Spleen (tissue), 7 donors: ENCODE data around the gene CDC7.

Experiments
- CTCF ChIP-seq, 11 experiments: fragments of 200-600 bp in 7 of 11; fragments of 450-650 bp in 4 of 11; sonication (generic) in 4 of 11; IDR thresholded peaks in 8 of 11; conservative IDR thresholded peaks in 3 of 11; 1 replicate in 7 of 11; 2 replicates in 4 of 11; pipeline versions ENCODE4 v1.4.0 to v1.8.0; 2016 to 2021; ENCODE audit warnings: antibody characterized with exemption in 11 of 11, inconsistent platforms in 4 of 11, mild to moderate bottlenecking in 1 of 11
- POLR2A ChIP-seq, 3 donors: fragments of 450-650 bp; IDR thresholded peaks; one replicate each; pipeline ENCODE4 v1.5.1; 2017; ENCODE audit warnings: antibody characterized with exemption in 3 of 3, mild to moderate bottlenecking in 1 of 3
- donor health status: DM: no; HTN: no; CAD: no; lungs with moderate emphysema.
- donor health status: DM: no; HTN: no; CAD: no.
- donor health status: DM: no; HTN: no; CAD: no.

GRCh38 chr1:91567583-91567982, 66.9 kb downstream of the CDC7 start:
- TF ChIP-seq CTCF (IDR thresholded peaks at IDR 0.05 in 8 of 11, conservative IDR thresholded peaks at IDR 0.05 in 3 of 11) = no peak
- no peak for TF ChIP-seq POLR2A (IDR thresholded peaks at IDR 0.05)
